GM12874 (cell line): ENCODE results near the gene DRC7.

Experiments used
- CTCF ChIP-seq: IDR thresholded peaks from 2 replicates; pipeline ENCODE4 v1.5.1; 2011; ENCODE audit warnings: low read depth, mild to moderate bottlenecking, control low read depth, low read length, moderate library complexity; ENCODE audit not compliant: insufficient read depth

The DRC7 gene

GRCh38 chr16:57648581-57649442 is 45.8 kb upstream of the DRC7 start:
- TF ChIP-seq CTCF: peak; percentile 100

GRCh38 chr16:57649443-57649751 is 45.2 kb upstream of the DRC7 start:
- no peak for TF ChIP-seq CTCF

GRCh38 chr16:57649846-57650245 is 44.8 kb upstream of the DRC7 start:
- TF ChIP-seq CTCF: no peak

- TF ChIP-seq CTCF: no peak
These were observed 43.0 kb upstream of the DRC7 start for GRCh38 chr16:57651344-57652333.

- TF ChIP-seq CTCF: no peak
These were observed 41.7 kb upstream of the DRC7 start for GRCh38 chr16:57652695-57653471.

GRCh38 chr16:57653936-57654335 is 40.7 kb upstream of the DRC7 start:
- no peak for TF ChIP-seq CTCF
